Parathyroid adenoma (tissue), 2 donors: ENCODE measurements around the gene TAP2.
"Not testable (repeated sequence)": the region's sequence is repeated elsewhere in the genome, so short reads cannot be mapped to it uniquely, and the experiment has no call there.

ENCODE experiments used
- H2AFZ ChIP-seq: fragments of 300-600 bp; sonication (generic); one replicate; pipeline ENCODE4 v1.7.0; 2017; ENCODE audit warnings: antibody characterized with exemption, mild to moderate bottlenecking
- H3K27ac ChIP-seq: fragments of 300-600 bp; sonication (generic); one replicate; pipeline ENCODE4 v1.7.0; 2017
- H3K27me3 ChIP-seq: fragments of 300-600 bp; sonication (generic); one replicate; pipeline ENCODE4 v1.7.0; 2017; ENCODE audit warnings: low read length; ENCODE audit not compliant: control insufficient read depth, insufficient read depth
- H3K36me3 ChIP-seq: fragments of 300-600 bp; sonication (generic); one replicate; pipeline ENCODE4 v1.7.0; 2017; ENCODE audit warnings: low read length; ENCODE audit not compliant: control insufficient read depth, insufficient read depth
- H3K4me1 ChIP-seq: fragments of 300-600 bp; sonication (generic); one replicate; pipeline ENCODE4 v1.7.0; 2017; ENCODE audit warnings: control low read depth
- H3K4me2 ChIP-seq: fragments of 300-600 bp; sonication (generic); one replicate; pipeline ENCODE4 v1.7.0; 2017; ENCODE audit warnings: low read length
- H3K4me3 ChIP-seq: fragments of 300-600 bp; sonication (generic); one replicate; pipeline ENCODE4 v1.7.0; 2017; ENCODE audit warnings: low read depth, low read length
- H3K79me2 ChIP-seq: fragments of 300-600 bp; sonication (generic); one replicate; pipeline ENCODE4 v1.7.0; 2017; ENCODE audit warnings: control low read depth
- H3K9ac ChIP-seq: fragments of 300-600 bp; sonication (generic); one replicate; pipeline ENCODE4 v1.7.0; 2017; ENCODE audit warnings: mild to moderate bottlenecking
- H3K9me3 ChIP-seq: fragments of 300-600 bp; sonication (generic); one replicate; pipeline ENCODE4 v1.7.0; 2017; ENCODE audit warnings: low read length; ENCODE audit not compliant: control insufficient read depth
- CTCF ChIP-seq: fragments of 300-600 bp; sonication (generic); IDR thresholded peaks from one replicate; pipeline ENCODE4 v1.7.0; 2017; ENCODE audit warnings: antibody characterized with exemption, mild to moderate bottlenecking
- donor health status: primary hyperparathyroidism.

TAP2 gene

GRCh38 chr6:32809171-32809570, 29.4 kb downstream of the TAP2 start:
- Histone ChIP-seq H3K4me3 (no peak overlapping the region), H3K4me2 (no peak overlapping the region)

GRCh38 chr6:32807020-32807580, 31.4 kb downstream of the TAP2 start:
- Histone ChIP-seq H3K4me3 (no peak overlapping the region), H3K9ac (no peak overlapping the region), H3K9me3 (no peaks in the 10 kb centered on the region), H2AFZ (no peak overlapping the region), H3K36me3 (no peaks in the 10 kb centered on the region), H3K4me2 (no peak overlapping the region), H3K4me1 (no peaks in the 10 kb centered on the region), H3K27ac (no peak overlapping the region), H3K79me2 (no peaks in the 10 kb centered on the region), H3K27me3 (no peaks in the 10 kb centered on the region)
- no peak for TF ChIP-seq CTCF

More at GRCh38 chr6:32809171-32809570, 29.4 kb downstream of the TAP2 start:
- Histone ChIP-seq H3K27me3 (no peaks in the 10 kb centered on the region), H3K9ac (no peak overlapping the region), H3K79me2 (no peaks in the 10 kb centered on the region), H3K36me3 (no peaks in the 10 kb centered on the region), H3K4me1 (no peaks in the 10 kb centered on the region), H3K9me3 (no peaks in the 10 kb centered on the region), H3K27ac (no peak overlapping the region), H2AFZ (no peak overlapping the region)
- TF ChIP-seq CTCF = no peak

GRCh38 chr6:32805404-32805803, 33.1 kb downstream of the TAP2 start:
- H3K9ac ChIP-seq, H3K79me2 ChIP-seq, H3K9me3 ChIP-seq, H3K4me3 ChIP-seq, H3K4me1 ChIP-seq, H3K27me3 ChIP-seq, H3K36me3 ChIP-seq, H3K4me2 ChIP-seq, H2AFZ ChIP-seq, H3K27ac ChIP-seq: not testable (repeated sequence)

GRCh38 chr6:32803416-32803815, 35.1 kb downstream of the TAP2 start:
- TF ChIP-seq CTCF = no peak
- H3K9me3 ChIP-seq = no peaks in the 10 kb centered on the region
- H3K4me1 ChIP-seq = no peaks in the 10 kb centered on the region
- no peak overlapping the region for H3K27ac ChIP-seq
- H3K36me3 ChIP-seq = no peaks in the 10 kb centered on the region
- no peak overlapping the region for H2AFZ ChIP-seq
- H3K9ac ChIP-seq = no peak overlapping the region
- no peak overlapping the region for H3K4me3 ChIP-seq
- H3K27me3 ChIP-seq = no peaks in the 10 kb centered on the region
- no peak overlapping the region for H3K4me2 ChIP-seq
- no peaks in the 10 kb centered on the region for H3K79me2 ChIP-seq

- Histone ChIP-seq H3K9me3 (no peaks in the 10 kb centered on the region), H3K4me2 (no peak overlapping the region), H3K36me3 (no peaks in the 10 kb centered on the region), H3K4me1 (no peaks in the 10 kb centered on the region), H2AFZ (no peak overlapping the region), H3K27me3 (no peaks in the 10 kb centered on the region), H3K9ac (no peak overlapping the region), H3K4me3 (no peak overlapping the region), H3K79me2 (no peaks in the 10 kb centered on the region), H3K27ac (no peak overlapping the region)
- no peak for TF ChIP-seq CTCF
Observed at GRCh38 chr6:32799740-32800139, 38.8 kb downstream of the TAP2 start.
